ENCODE data around the gene SUOX. TPM values are rescaled to one million over a fixed set of nuclear protein-coding genes. Genes with fewer than 3 reads are reported as not detected.
A peak's percentile ranks its signal among the peaks of the same experiment; 100 is the strongest.

SUOX gene
- total RNA-seq, 1 experiment from 2014 or later = 31.1 TPM

- Mint-ChIP-seq H3K4me1 (ENCODE audit: low read depth, unreplicated experiment) (peaks cover 26% of the 10 kb centered on the region), H3K27ac (ENCODE audit: unreplicated experiment) (peak overlapping the region; percentile 48), H3K4me3 (ENCODE audit: low read depth, unreplicated experiment) (no peak overlapping the region), H3K27me3 (ENCODE audit: unreplicated experiment) (no peaks in the 10 kb centered on the region), H3K36me3 (ENCODE audit: insufficient read depth, unreplicated experiment) (peaks cover 22% of the 10 kb centered on the region), H3K9me3 (ENCODE audit: low read depth, unreplicated experiment) (no peaks in the 10 kb centered on the region)
- TSS peak; percentile 37 for BruUV-seq (replicated peaks)
- CTCF ChIA-PET = no interaction called here
- TF ChIP-seq, protein P1, sequence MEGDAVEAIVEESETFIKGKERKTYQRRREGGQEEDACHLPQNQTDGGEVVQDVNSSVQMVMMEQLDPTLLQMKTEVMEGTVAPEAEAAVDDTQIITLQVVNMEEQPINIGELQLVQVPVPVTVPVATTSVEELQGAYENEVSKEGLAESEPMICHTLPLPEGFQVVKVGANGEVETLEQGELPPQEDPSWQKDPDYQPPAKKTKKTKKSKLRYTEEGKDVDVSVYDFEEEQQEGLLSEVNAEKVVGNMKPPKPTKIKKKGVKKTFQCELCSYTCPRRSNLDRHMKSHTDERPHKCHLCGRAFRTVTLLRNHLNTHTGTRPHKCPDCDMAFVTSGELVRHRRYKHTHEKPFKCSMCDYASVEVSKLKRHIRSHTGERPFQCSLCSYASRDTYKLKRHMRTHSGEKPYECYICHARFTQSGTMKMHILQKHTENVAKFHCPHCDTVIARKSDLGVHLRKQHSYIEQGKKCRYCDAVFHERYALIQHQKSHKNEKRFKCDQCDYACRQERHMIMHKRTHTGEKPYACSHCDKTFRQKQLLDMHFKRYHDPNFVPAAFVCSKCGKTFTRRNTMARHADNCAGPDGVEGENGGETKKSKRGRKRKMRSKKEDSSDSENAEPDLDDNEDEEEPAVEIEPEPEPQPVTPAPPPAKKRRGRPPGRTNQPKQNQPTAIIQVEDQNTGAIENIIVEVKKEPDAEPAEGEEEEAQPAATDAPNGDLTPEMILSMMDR (IDR thresholded peaks at IDR 0.05; ENCODE audit: unreplicated experiment) = no peak
- intact Hi-C loops (cut with micrococcal nuclease; ENCODE audit: unreplicated experiment) = no loop called here
- DNase-seq = no peak
Observed at GRCh38 chr12:56010111-56010570, 13.1 kb downstream of the SUOX start.

GRCh38 chr12:56011509-56012090, 14.5 kb downstream of the SUOX start:
- Mint-ChIP-seq H3K27me3 (ENCODE audit: unreplicated experiment) (no peaks in the 10 kb centered on the region), H3K27ac (ENCODE audit: unreplicated experiment) (no peak overlapping the region), H3K36me3 (ENCODE audit: insufficient read depth, unreplicated experiment) (peaks cover 19% of the 10 kb centered on the region), H3K4me3 (ENCODE audit: low read depth, unreplicated experiment) (no peak overlapping the region), H3K4me1 (ENCODE audit: low read depth, unreplicated experiment) (peaks cover 25% of the 10 kb centered on the region), H3K9me3 (ENCODE audit: low read depth, unreplicated experiment) (no peaks in the 10 kb centered on the region)
- TF ChIP-seq, protein P1 (IDR thresholded peaks at IDR 0.05; ENCODE audit: unreplicated experiment) = no peak
- intact Hi-C loops (cut with micrococcal nuclease; ENCODE audit: unreplicated experiment) = no loop called here
- DNase-seq = no peak
- BruUV-seq (replicated peaks) = no TSS peak
- CTCF ChIA-PET = interaction anchor here (0.6 kb wide), 2 partner anchors 16 to 44 kb away, joined by 5 to 8 read pairs; no protein-coding TSS in a partner anchor

DNA sequence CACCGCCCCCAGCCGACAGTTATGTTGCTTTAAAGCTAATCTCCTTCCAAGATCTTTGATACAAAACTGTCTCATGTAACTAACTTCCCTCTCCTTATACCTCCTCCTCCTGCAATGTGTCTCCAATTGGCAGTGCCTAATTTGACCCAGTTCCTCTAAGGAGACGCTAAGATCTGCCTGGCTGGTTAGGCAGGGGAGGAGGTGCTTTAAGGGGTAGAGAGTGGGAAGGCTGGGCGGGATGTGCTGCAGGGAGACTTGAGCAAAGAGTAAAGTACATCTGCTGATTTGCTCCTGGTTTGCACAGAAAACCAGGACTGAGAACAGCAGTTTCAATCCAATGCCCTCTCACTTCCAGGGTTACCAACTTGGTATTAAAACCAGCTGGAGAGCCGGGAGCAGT, 16.4 kb downstream of the SUOX start:
- Mint-ChIP-seq H3K27ac (ENCODE audit: unreplicated experiment) (no peak overlapping the region), H3K4me1 (ENCODE audit: low read depth, unreplicated experiment) (peaks cover 10% of the 10 kb centered on the region), H3K27me3 (ENCODE audit: unreplicated experiment) (no peaks in the 10 kb centered on the region), H3K9me3 (ENCODE audit: low read depth, unreplicated experiment) (no peaks in the 10 kb centered on the region), H3K4me3 (ENCODE audit: low read depth, unreplicated experiment) (no peak overlapping the region), H3K36me3 (ENCODE audit: insufficient read depth, unreplicated experiment) (peaks cover 5% of the 10 kb centered on the region)
- TF ChIP-seq, protein P1 (IDR thresholded peaks at IDR 0.05; ENCODE audit: unreplicated experiment) = no peak
- CTCF ChIA-PET = interaction anchor here (1.1 kb wide), 1 partner anchor 40 kb away, joined by 4 read pairs; the partner anchor contains the start of gene RAB5B
- DNase-seq = no peak
- no TSS peak for BruUV-seq (replicated peaks)
- intact Hi-C loops (cut with micrococcal nuclease; ENCODE audit: unreplicated experiment) = no loop called here

- CTCF ChIA-PET = interaction anchor here (0.5 to 1.1 kb wide), 3 partner anchors 41 to 301 kb away, joined by 4 to 6 read pairs (median 5); partner anchors contain the start of gene RAB5B
- BruUV-seq (replicated peaks) = no TSS peak
- Mint-ChIP-seq H3K27me3 (ENCODE audit: unreplicated experiment) (no peaks in the 10 kb centered on the region), H3K9me3 (ENCODE audit: low read depth, unreplicated experiment) (no peaks in the 10 kb centered on the region), H3K4me1 (ENCODE audit: low read depth, unreplicated experiment) (peaks cover 10% of the 10 kb centered on the region), H3K4me3 (ENCODE audit: low read depth, unreplicated experiment) (no peak overlapping the region), H3K27ac (ENCODE audit: unreplicated experiment) (no peak overlapping the region), H3K36me3 (ENCODE audit: insufficient read depth, unreplicated experiment) (peaks cover under 1% of the 10 kb centered on the region)
- TF ChIP-seq, protein P1 (IDR thresholded peaks at IDR 0.05; ENCODE audit: unreplicated experiment) = no peak
- intact Hi-C loops (cut with micrococcal nuclease; ENCODE audit: unreplicated experiment) = no loop called here
- peak; percentile 19 for DNase-seq
Observed at GRCh38 chr12:56014205-56014604, 17.1 kb downstream of the SUOX start.
